Measurements from ENCODE around the gene ITPKC. TPM values are rescaled to one million over a fixed set of nuclear protein-coding genes. Genes with fewer than 3 reads are reported as not detected.
A peak's percentile ranks its signal among the peaks of the same experiment; 100 is the strongest.

ITPKC gene
- total and polyA plus RNA-seq, 9 of the 15 experiments (the other 6 are each of a cell fraction or from before 2014, with no cell fraction given): 0.08 to 9.3 (median 5.8) TPM

GRCh38 chr19:40682431-40682964 lies 34.4 kb upstream of the ITPKC start:
- Histone ChIP-seq H3K9ac (ENCODE audit: insufficient read depth in 1 of 2, low read depth in 2 of 2, low read length in 2 of 2) (peak overlapping the region in 1 of 2 experiments; percentile 32; a peak in 1 of 4 replicates), H3K9me3 (replicated peaks; ENCODE audit: control insufficient read depth, insufficient read depth, low read depth, low read length) (no peaks in the 10 kb centered on the region; the same call in 1 of the 2 replicates), H3K27ac (ENCODE audit: extremely low read depth, low read depth, low read length) (no peak overlapping the region), H3K4me2 (ENCODE audit: insufficient read depth, low read length) (no peak overlapping the region), H2AFZ (ENCODE audit: low read depth, low read length) (no peak overlapping the region), H3K79me2 (ENCODE audit: control insufficient read depth, insufficient read depth, low read length) (peaks cover 5% of the 10 kb centered on the region; the same call in 2 of the 3 replicates), H3K9me1 (ENCODE audit: control insufficient read depth, insufficient read depth, low read length) (no peaks in the 10 kb centered on the region), H3K36me3 (ENCODE audit: control insufficient read depth, insufficient read depth, low read length) (peaks cover 70% of the 10 kb centered on the region; the same call in 2 of the 3 replicates), H4K20me1 (replicated peaks; ENCODE audit: control insufficient read depth, insufficient read depth, low read length) (0 out of 2 replicates have a peak, but pooled peaks cover 3% of the 10 kb centered on the region), H3K27me3 (ENCODE audit: control insufficient read depth in 2 of 2, insufficient read depth in 2 of 2, low read length in 2 of 2) (no peaks in the 10 kb centered on the region), H3K4me1 (replicated peaks in 1 of 2; ENCODE audit: control insufficient read depth in 2 of 2, insufficient read depth in 2 of 2, low read length in 2 of 2) (peaks cover 5 to 16% of the 10 kb centered on the region in 2 experiments; a peak in 4 of 5 replicates), H3K4me3 (no peak overlapping the region)
- ChIA-PET POLR2A (interaction anchor here (0.8 kb wide), 1 partner anchor 33 kb away, joined by 5 read pairs; no protein-coding TSS in a partner anchor), CTCF (ENCODE audit: low intra/inter-chr PET ratio) (no interaction called here)
- WGBS (ENCODE audit: insufficient coverage, low coverage, missing lambda C conversion rate): 90% methylated on average over 15 of the region's 18 CpGs
- TF ChIP-seq FOXA1 (IDR thresholded peaks at IDR 0.05; ENCODE audit: borderline replicate concordance) (no peak), ZNF311 (CRISPR knock-in tag; IDR thresholded peaks at IDR 0.05) (no peak), MAFG (tag; conservative IDR thresholded peaks at IDR 0.05) (no peak), CBFA2T3 (IDR thresholded peaks at IDR 0.05) (no peak), ILK (tag; IDR thresholded peaks at IDR 0.05; ENCODE audit: borderline replicate concordance, low read depth) (no peak)
- in situ Hi-C loops (cut with MboI): no loop called here
- intact Hi-C loops (cut with micrococcal nuclease): no loop called here
- ATAC-seq: no peak
- no peak for DNase-seq (ENCODE audit: extremely low read depth in 1 of 4, low spot score in 3 of 4)
- BruUV-seq (replicated peaks): no TSS peak
- FAIRE-seq: no peak

GRCh38 chr19:40683437-40683836 lies 33.5 kb upstream of the ITPKC start:
- Histone ChIP-seq H2AFZ (ENCODE audit: low read depth, low read length) (no peak overlapping the region), H3K9me3 (replicated peaks; ENCODE audit: control insufficient read depth, insufficient read depth, low read depth, low read length) (no peaks in the 10 kb centered on the region; the same call in 1 of the 2 replicates), H3K27me3 (ENCODE audit: control insufficient read depth in 2 of 2, insufficient read depth in 2 of 2, low read length in 2 of 2) (no peaks in the 10 kb centered on the region), H3K4me3 (no peak overlapping the region), H3K4me2 (ENCODE audit: insufficient read depth, low read length) (no peak overlapping the region), H3K4me1 (replicated peaks in 1 of 2; ENCODE audit: control insufficient read depth in 2 of 2, insufficient read depth in 2 of 2, low read length in 2 of 2) (peaks cover 15 to 23% of the 10 kb centered on the region in 2 experiments; a peak in 4 of 5 replicates), H4K20me1 (replicated peaks; ENCODE audit: control insufficient read depth, insufficient read depth, low read length) (0 out of 2 replicates have a peak, but pooled peaks cover 4% of the 10 kb centered on the region), H3K79me2 (ENCODE audit: control insufficient read depth, insufficient read depth, low read length) (peaks cover 15% of the 10 kb centered on the region), H3K9ac (ENCODE audit: insufficient read depth in 1 of 2, low read depth in 2 of 2, low read length in 2 of 2) (no peak overlapping the region), H3K9me1 (ENCODE audit: control insufficient read depth, insufficient read depth, low read length) (peaks cover 6% of the 10 kb centered on the region), H3K36me3 (ENCODE audit: control insufficient read depth, insufficient read depth, low read length) (peaks cover 60% of the 10 kb centered on the region; the same call in 2 of the 3 replicates), H3K27ac (ENCODE audit: extremely low read depth, low read depth, low read length) (no peak overlapping the region)
- TF ChIP-seq ELF4 (CRISPR knock-in tag; IDR thresholded peaks at IDR 0.05): no peak
- TF ChIP-seq ZNF507 (tag; conservative IDR thresholded peaks at IDR 0.05): no peak
- no peak for TF ChIP-seq NRF1 (conservative IDR thresholded peaks at IDR 0.05 in 1 of 2, IDR thresholded peaks at IDR 0.05 in 1 of 2)
- TF ChIP-seq MAFG (tag; conservative IDR thresholded peaks at IDR 0.05): no peak
- TF ChIP-seq ZNF76 (CRISPR knock-in tag; IDR thresholded peaks at IDR 0.05; ENCODE audit: borderline replicate concordance): no peak
- no peak for TF ChIP-seq NCOA4 (IDR thresholded peaks at IDR 0.05; ENCODE audit: partially characterized antibody)
- TF ChIP-seq STAT5B (CRISPR knock-in tag; IDR thresholded peaks at IDR 0.05): no peak
- TF ChIP-seq HNRNPLL (IDR thresholded peaks at IDR 0.05; ENCODE audit: low read depth, low read length, poor library complexity, severe bottlenecking): no peak
- TF ChIP-seq ZNF511 (CRISPR knock-in tag; IDR thresholded peaks at IDR 0.05): no peak
- BruUV-seq (replicated peaks): no TSS peak
- WGBS (ENCODE audit: insufficient coverage, low coverage, missing lambda C conversion rate): 90% methylated on average over 9 of the region's 9 CpGs
- in situ Hi-C loops (cut with MboI) (no loop called here), intact Hi-C loops (cut with micrococcal nuclease) (no loop called here)
- CTCF ChIA-PET (ENCODE audit: low intra/inter-chr PET ratio): no interaction called here
- FAIRE-seq: no peak
- POLR2A ChIA-PET: interaction anchor here (0.8 kb wide), 1 partner anchor 33 kb away, joined by 5 read pairs; no protein-coding TSS in a partner anchor
- ATAC-seq: no peak
- no peak for DNase-seq (ENCODE audit: extremely low read depth in 1 of 4, low spot score in 3 of 4)
